ENCODE measurements around the gene PGAM5. TPM values are rescaled to one million over a fixed set of nuclear protein-coding genes. Genes with fewer than 3 reads are reported as not detected.

Gene PGAM5
- total and polyA plus RNA-seq, 10 of the 15 experiments (the other 5 are each of a cell fraction or from before 2014, with no cell fraction given): 8.2 to 90.9 (median 45.3) TPM

GRCh38 chr12:132739600-132740312 is 29.1 kb downstream of the PGAM5 start:
- ChIA-PET CTCF (interaction anchor here (1.2 kb wide), 1 partner anchor 9 kb away, joined by 3 read pairs; no protein-coding TSS in a partner anchor), RAD21 (ENCODE audit: unreplicated experiment) (no interaction called here), POLR2A (no interaction called here), SMC1A (ENCODE audit: uncharacterized antibody, unreplicated experiment) (interaction anchor here (0.5 to 1.7 kb wide), 2 partner anchors 33 to 304 kb away, joined by 3 to 4 read pairs; no protein-coding TSS in a partner anchor)
- BruUV-seq (replicated peaks): no TSS peak
- no peak overlapping the region for H3K4me3 ChIP-seq
- no peaks in the 10 kb centered on the region for H3K27me3 ChIP-seq (replicated peaks in 1 of 2; ENCODE audit: control insufficient read depth in 2 of 2, insufficient read depth in 2 of 2, low read length in 1 of 2)
- ATAC-seq: no peak
- no peak overlapping the region for H3K27ac ChIP-seq (ENCODE audit: control insufficient read depth, insufficient read depth)
- H3K79me2 ChIP-seq (ENCODE audit: control insufficient read depth, insufficient read depth, low read length): peaks cover 3% of the 10 kb centered on the region
- intact Hi-C loops (cut with micrococcal nuclease; ENCODE audit: unreplicated experiment): no loop called here
- H2AFZ ChIP-seq (ENCODE audit: control insufficient read depth, low read depth, low read length): no peak overlapping the region
- H3K36me3 ChIP-seq (ENCODE audit: control insufficient read depth in 2 of 2, insufficient read depth in 2 of 2, low read length in 1 of 2): peaks cover 39 to 48% of the 10 kb centered on the region in 2 experiments
- no peak for FAIRE-seq
- no peak overlapping the region for H3K4me2 ChIP-seq (ENCODE audit: control insufficient read depth, insufficient read depth)
- no peaks in the 10 kb centered on the region for H3K9me3 ChIP-seq (replicated peaks; ENCODE audit: control insufficient read depth, insufficient read depth, low read length)
- in situ Hi-C loops (cut with MboI): no loop called here
- 90% methylated on average over 19 of the region's 19 CpGs for WGBS (ENCODE audit: insufficient coverage, insufficient replicate concordance, low lambda C conversion rate, missing lambda C conversion rate)
- H3K4me1 ChIP-seq (ENCODE audit: control insufficient read depth, insufficient read depth, low read length): no peaks in the 10 kb centered on the region
- DNase-seq (ENCODE audit: low read depth, low spot score): no peak
- no peak overlapping the region for H3K9ac ChIP-seq (ENCODE audit: control insufficient read depth, insufficient read depth, low read length)
- H4K20me1 ChIP-seq (ENCODE audit: control insufficient read depth, insufficient read depth): peaks cover 4% of the 10 kb centered on the region; the same call in 1 of the 2 replicates
- TF ChIP-seq IRF4 (IDR thresholded peaks at IDR 0.05; ENCODE audit: low read depth, low read length): no peak
- no peak for TF ChIP-seq SIN3A (IDR thresholded peaks at IDR 0.05; ENCODE audit: low read depth, low read length)
- TF ChIP-seq BHLHE40 (IDR thresholded peaks at IDR 0.05; ENCODE audit: borderline replicate concordance in 1 of 2, low read depth in 2 of 2, low read length in 1 of 2): no peak
- TF ChIP-seq BMI1 (IDR thresholded peaks at IDR 0.05; ENCODE audit: borderline replicate concordance): no peak
- no peak for TF ChIP-seq MEF2A (IDR thresholded peaks at IDR 0.05; ENCODE audit: insufficient read depth, low read depth, low read length)
- TF ChIP-seq ZBTB11 (CRISPR knock-in tag; IDR thresholded peaks at IDR 0.05): no peak
- TF ChIP-seq CBX5 (IDR thresholded peaks at IDR 0.05; ENCODE audit: low read depth): no peak
- TF ChIP-seq SMAD1 (IDR thresholded peaks at IDR 0.05; ENCODE audit: low read depth, partially characterized antibody): no peak
- TF ChIP-seq ZNF384 (IDR thresholded peaks at IDR 0.05; ENCODE audit: borderline replicate concordance, low read depth, low read length): no peak
- no peak for TF ChIP-seq SRF (IDR thresholded peaks at IDR 0.05; ENCODE audit: low read depth in 2 of 2, low read length in 2 of 2)
- no peak for TF ChIP-seq HDGF (IDR thresholded peaks at IDR 0.05)
- TF ChIP-seq CHD2 (IDR thresholded peaks at IDR 0.05; ENCODE audit: borderline replicate concordance, low read depth, low read length): no peak
- TF ChIP-seq, protein P1, sequence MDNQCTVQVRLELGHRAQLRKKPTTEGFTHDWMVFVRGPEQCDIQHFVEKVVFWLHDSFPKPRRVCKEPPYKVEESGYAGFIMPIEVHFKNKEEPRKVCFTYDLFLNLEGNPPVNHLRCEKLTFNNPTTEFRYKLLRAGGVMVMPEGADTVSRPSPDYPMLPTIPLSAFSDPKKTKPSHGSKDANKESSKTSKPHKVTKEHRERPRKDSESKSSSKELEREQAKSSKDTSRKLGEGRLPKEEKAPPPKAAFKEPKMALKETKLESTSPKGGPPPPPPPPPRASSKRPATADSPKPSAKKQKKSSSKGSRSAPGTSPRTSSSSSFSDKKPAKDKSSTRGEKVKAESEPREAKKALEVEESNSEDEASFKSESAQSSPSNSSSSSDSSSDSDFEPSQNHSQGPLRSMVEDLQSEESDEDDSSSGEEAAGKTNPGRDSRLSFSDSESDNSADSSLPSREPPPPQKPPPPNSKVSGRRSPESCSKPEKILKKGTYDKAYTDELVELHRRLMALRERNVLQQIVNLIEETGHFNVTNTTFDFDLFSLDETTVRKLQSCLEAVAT (IDR thresholded peaks at IDR 0.05): no peak
- TF ChIP-seq SMARCA5 (IDR thresholded peaks at IDR 0.05): no peak
- no peak for TF ChIP-seq ATF3 (IDR thresholded peaks at IDR 0.05; ENCODE audit: borderline replicate concordance, extremely low read depth, low read depth, low read length)
- TF ChIP-seq CTCF (IDR thresholded peaks at IDR 0.05 in 2 of 3, conservative IDR thresholded peaks at IDR 0.05 in 1 of 3; ENCODE audit: control insufficient read depth in 2 of 3, extremely low read depth in 1 of 3, insufficient read depth in 1 of 3, low read depth in 3 of 3, low read length in 3 of 3): no peak
- TF ChIP-seq RCOR1 (conservative IDR thresholded peaks at IDR 0.05; ENCODE audit: low read depth, low read length): no peak

Data from GM12878 (cell line).